HEK293 (cell line): ENCODE data around the gene NEK6.

ENCODE experiments used
- KLF1 ChIP-seq: fragments of 450-650 bp; formaldehyde crosslinking; IDR thresholded peaks from 2 replicates; pipeline ENCODE4 v1.5.1; 2016; ENCODE audit warnings: missing biosample characterization, missing genetic modification characterization
- ZNF580 ChIP-seq: fragments of 450-650 bp; formaldehyde crosslinking; IDR thresholded peaks from 2 replicates; pipeline ENCODE4 v1.5.1; 2016; ENCODE audit warnings: missing biosample characterization, missing genetic modification characterization
- TF ChIP-seq, protein P1 (sequence below): fragments of 450-650 bp; formaldehyde crosslinking; IDR thresholded peaks from 2 replicates; pipeline ENCODE4 v1.5.1; 2017; ENCODE audit warnings: missing biosample characterization, missing genetic modification characterization

DNA sequence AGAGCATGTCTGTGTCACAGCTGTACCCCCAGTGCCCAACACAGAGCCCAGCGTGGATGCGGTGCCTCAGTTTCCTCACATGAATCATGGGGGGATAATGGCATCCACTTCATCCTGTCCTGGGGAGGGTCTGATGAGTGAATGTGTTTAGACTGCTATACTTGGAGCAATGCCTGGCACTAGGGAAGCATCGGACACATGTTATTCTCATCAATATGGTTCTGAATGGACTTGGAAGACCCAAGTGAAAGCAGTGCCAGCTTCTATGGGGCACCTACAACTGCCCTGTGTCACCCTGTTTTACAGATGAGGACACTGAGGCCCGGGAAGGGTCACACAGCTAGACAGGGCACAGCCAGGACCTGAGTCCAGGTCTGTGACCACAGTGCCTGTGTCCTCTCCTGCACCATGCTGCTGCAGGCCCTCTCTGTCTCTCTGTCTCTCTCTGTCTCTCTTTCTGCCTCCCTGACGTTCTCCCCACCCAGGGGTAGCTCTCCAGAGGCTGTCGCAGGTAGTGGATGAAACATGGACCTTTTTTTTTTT lies 42.3 kb upstream of the NEK6 start:
- TF ChIP-seq KLF1, result no peak
- TF ChIP-seq, protein P1, sequence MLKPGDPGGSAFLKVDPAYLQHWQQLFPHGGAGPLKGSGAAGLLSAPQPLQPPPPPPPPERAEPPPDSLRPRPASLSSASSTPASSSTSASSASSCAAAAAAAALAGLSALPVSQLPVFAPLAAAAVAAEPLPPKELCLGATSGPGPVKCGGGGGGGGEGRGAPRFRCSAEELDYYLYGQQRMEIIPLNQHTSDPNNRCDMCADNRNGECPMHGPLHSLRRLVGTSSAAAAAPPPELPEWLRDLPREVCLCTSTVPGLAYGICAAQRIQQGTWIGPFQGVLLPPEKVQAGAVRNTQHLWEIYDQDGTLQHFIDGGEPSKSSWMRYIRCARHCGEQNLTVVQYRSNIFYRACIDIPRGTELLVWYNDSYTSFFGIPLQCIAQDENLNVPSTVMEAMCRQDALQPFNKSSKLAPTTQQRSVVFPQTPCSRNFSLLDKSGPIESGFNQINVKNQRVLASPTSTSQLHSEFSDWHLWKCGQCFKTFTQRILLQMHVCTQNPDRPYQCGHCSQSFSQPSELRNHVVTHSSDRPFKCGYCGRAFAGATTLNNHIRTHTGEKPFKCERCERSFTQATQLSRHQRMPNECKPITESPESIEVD (tag by site-specific recombination), result no peak
- TF ChIP-seq ZNF580 (tag by site-specific recombination), result no peak
